Measurements from ENCODE around the gene MAN1B1.

- TF ChIP-seq EP300 (IDR thresholded peaks at IDR 0.05) (no peak), KDM5A (IDR thresholded peaks at IDR 0.05) (no peak)
Measured at GRCh38 chr9:137127301-137128157, 40.7 kb downstream of the MAN1B1 start.
